GM23338 (cell line): Measurements from ENCODE around the gene GPHA2.

Source experiments
- CREB1 ChIP-seq: fragments of 250-450 bp; sonication (Bioruptor Pico); IDR thresholded peaks from 2 replicates; pipeline ENCODE4 v1.5.0; 2020; ENCODE audit warnings: low read depth, mild to moderate bottlenecking, moderate library complexity
- EZH2 ChIP-seq: fragments of 200-600 bp; sonication (generic); IDR thresholded peaks from one replicate; pipeline ENCODE4 v1.8.0; 2017; ENCODE audit warnings: antibody characterized with exemption, mild to moderate bottlenecking, low read depth; ENCODE audit not compliant: unreplicated experiment
- EZH2phosphoT487 ChIP-seq: fragments of 200-600 bp; sonication (generic); IDR thresholded peaks from one replicate; pipeline ENCODE4 v1.8.1; 2018; ENCODE audit warnings: antibody characterized with exemption; ENCODE audit not compliant: unreplicated experiment
- JUNB ChIP-seq: IDR thresholded peaks from one replicate; pipeline ENCODE4 v1.6.1; 2016; ENCODE audit warnings: antibody characterized with exemption; ENCODE audit not compliant: unreplicated experiment
- NANOG ChIP-seq: IDR thresholded peaks from 2 replicates; pipeline ENCODE4 v1.6.1; 2016; ENCODE audit warnings: antibody characterized with exemption, borderline replicate concordance
- POLR2AphosphoS5 ChIP-seq: IDR thresholded peaks from 2 replicates; pipeline ENCODE4 v1.6.1; 2016; ENCODE audit warnings: antibody characterized with exemption, low read depth
- ZNF114 ChIP-seq: fragments of 250-450 bp; sonication (Bioruptor Pico); IDR thresholded peaks from 2 replicates; pipeline ENCODE4 v1.5.0; 2020; ENCODE audit warnings: mild to moderate bottlenecking, moderate library complexity
- TF ChIP-seq, protein P1 (sequence below), 2 experiments: fragments of 200-600 bp in 1 of 2; sonication (generic) in 1 of 2; conservative IDR thresholded peaks; 2 replicates each; pipeline versions ENCODE4 v1.5.1 to v1.6.1; 2016 to 2017; ENCODE audit warnings: antibody characterized with exemption in 2 of 2, low read depth in 2 of 2, mild to moderate bottlenecking in 2 of 2, moderate library complexity in 1 of 2
- TF ChIP-seq, protein P2 (sequence below): IDR thresholded peaks from one replicate; pipeline ENCODE4 v1.6.1; 2018; ENCODE audit warnings: antibody characterized with exemption; ENCODE audit not compliant: unreplicated experiment
- TF ChIP-seq, protein P3 (sequence below): IDR thresholded peaks from 2 replicates; pipeline ENCODE4 v1.6.1; 2016; ENCODE audit warnings: antibody characterized with exemption

DNA sequence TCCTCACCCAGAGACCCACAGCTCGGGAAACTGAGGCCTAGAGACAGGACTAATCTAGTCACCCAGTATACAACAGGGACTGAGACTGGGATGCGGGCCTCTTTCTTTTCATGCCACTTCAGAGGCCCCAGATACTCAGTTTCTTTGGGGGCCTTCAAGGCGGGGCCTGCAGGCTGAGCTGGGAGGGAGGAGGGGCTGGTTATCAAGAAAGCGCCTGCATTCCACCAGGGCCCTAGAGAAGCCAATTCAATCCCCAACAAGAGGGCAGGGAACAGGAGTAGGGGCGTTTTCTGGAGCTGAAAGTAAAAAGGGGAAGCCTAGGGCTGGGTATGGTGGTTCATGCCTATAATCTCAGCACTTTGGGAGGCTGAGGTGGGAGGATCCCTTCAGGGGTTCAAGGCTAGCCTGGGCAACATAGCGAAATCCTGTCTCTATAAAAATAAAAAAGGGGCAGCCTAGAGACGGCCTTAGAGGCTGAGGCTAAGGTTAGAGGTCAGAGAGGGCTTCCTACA lies 20.3 kb downstream of the GPHA2 start:
- TF ChIP-seq, protein P1, sequence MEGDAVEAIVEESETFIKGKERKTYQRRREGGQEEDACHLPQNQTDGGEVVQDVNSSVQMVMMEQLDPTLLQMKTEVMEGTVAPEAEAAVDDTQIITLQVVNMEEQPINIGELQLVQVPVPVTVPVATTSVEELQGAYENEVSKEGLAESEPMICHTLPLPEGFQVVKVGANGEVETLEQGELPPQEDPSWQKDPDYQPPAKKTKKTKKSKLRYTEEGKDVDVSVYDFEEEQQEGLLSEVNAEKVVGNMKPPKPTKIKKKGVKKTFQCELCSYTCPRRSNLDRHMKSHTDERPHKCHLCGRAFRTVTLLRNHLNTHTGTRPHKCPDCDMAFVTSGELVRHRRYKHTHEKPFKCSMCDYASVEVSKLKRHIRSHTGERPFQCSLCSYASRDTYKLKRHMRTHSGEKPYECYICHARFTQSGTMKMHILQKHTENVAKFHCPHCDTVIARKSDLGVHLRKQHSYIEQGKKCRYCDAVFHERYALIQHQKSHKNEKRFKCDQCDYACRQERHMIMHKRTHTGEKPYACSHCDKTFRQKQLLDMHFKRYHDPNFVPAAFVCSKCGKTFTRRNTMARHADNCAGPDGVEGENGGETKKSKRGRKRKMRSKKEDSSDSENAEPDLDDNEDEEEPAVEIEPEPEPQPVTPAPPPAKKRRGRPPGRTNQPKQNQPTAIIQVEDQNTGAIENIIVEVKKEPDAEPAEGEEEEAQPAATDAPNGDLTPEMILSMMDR (conservative IDR thresholded peaks at IDR 0.05; ENCODE audit: low read depth in 2 of 2) = no peak
- no peak for TF ChIP-seq EZH2
- TF ChIP-seq, protein P2, sequence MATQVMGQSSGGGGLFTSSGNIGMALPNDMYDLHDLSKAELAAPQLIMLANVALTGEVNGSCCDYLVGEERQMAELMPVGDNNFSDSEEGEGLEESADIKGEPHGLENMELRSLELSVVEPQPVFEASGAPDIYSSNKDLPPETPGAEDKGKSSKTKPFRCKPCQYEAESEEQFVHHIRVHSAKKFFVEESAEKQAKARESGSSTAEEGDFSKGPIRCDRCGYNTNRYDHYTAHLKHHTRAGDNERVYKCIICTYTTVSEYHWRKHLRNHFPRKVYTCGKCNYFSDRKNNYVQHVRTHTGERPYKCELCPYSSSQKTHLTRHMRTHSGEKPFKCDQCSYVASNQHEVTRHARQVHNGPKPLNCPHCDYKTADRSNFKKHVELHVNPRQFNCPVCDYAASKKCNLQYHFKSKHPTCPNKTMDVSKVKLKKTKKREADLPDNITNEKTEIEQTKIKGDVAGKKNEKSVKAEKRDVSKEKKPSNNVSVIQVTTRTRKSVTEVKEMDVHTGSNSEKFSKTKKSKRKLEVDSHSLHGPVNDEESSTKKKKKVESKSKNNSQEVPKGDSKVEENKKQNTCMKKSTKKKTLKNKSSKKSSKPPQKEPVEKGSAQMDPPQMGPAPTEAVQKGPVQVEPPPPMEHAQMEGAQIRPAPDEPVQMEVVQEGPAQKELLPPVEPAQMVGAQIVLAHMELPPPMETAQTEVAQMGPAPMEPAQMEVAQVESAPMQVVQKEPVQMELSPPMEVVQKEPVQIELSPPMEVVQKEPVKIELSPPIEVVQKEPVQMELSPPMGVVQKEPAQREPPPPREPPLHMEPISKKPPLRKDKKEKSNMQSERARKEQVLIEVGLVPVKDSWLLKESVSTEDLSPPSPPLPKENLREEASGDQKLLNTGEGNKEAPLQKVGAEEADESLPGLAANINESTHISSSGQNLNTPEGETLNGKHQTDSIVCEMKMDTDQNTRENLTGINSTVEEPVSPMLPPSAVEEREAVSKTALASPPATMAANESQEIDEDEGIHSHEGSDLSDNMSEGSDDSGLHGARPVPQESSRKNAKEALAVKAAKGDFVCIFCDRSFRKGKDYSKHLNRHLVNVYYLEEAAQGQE = no peak
- no peak for TF ChIP-seq EZH2phosphoT487
- TF ChIP-seq POLR2AphosphoS5 = no peak
- TF ChIP-seq JUNB = no peak
- no peak for TF ChIP-seq NANOG
- TF ChIP-seq, protein P3, sequence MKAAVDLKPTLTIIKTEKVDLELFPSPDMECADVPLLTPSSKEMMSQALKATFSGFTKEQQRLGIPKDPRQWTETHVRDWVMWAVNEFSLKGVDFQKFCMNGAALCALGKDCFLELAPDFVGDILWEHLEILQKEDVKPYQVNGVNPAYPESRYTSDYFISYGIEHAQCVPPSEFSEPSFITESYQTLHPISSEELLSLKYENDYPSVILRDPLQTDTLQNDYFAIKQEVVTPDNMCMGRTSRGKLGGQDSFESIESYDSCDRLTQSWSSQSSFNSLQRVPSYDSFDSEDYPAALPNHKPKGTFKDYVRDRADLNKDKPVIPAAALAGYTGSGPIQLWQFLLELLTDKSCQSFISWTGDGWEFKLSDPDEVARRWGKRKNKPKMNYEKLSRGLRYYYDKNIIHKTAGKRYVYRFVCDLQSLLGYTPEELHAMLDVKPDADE = no peak
- no peak for TF ChIP-seq CREB1 (CRISPR knock-in tag)
- no peak for TF ChIP-seq ZNF114
